OCI-LY7 (cell line): Measurements from ENCODE around the gene PNLIPRP3. TPM values are rescaled to one million over a fixed set of nuclear protein-coding genes. Genes with fewer than 3 reads are reported as not detected.

ENCODE experiments used
- BruUV-seq: library from RNA; stranded (reverse); fragments of 400-500 nt; replicated peaks from 2 replicates; lab custom pipeline; 2021; lab: Mats Ljungman, UMichigan
- CTCF ChIA-PET: fragments of 300-600 bp; sonication (Branson Sonifier 250); formaldehyde crosslinking; loops from one replicate; lab custom pipeline; 2022; ENCODE audit warnings: antibody characterized with exemption; ENCODE audit not compliant: unreplicated experiment; lab: Charles Lee
- POLR2A ChIA-PET: fragments of 300-600 bp; sonication (Branson Sonifier 250); formaldehyde crosslinking; loops from one replicate; lab custom pipeline; 2022; ENCODE audit warnings: antibody characterized with exemption; lab: Charles Lee
- DNase-seq: peaks from one replicate; pipeline ENCODE4 v3.0.0-alpha.2; 2015; ENCODE audit warnings: low spot score
- H2AFZ ChIP-seq: fragments of 200-600 bp; sonication (generic), shearing (Covaris generic); 2 replicates; pipeline ENCODE4 v1.6.1; 2014; ENCODE audit warnings: mild to moderate bottlenecking, antibody characterized with exemption, low read length, moderate library complexity
- H3K27ac ChIP-seq: fragments of 200-600 bp; sonication (generic); 2 replicates; pipeline ENCODE4 v1.5.1; 2014; ENCODE audit warnings: mixed run types, low read depth, mild to moderate bottlenecking, moderate library complexity, low read length, inconsistent platforms; ENCODE audit not compliant: poor library complexity, severe bottlenecking
- H3K36me3 ChIP-seq: fragments of 200-600 bp; sonication (generic); 2 replicates; pipeline ENCODE4 v1.6.1; 2014; ENCODE audit warnings: mild to moderate bottlenecking, antibody characterized with exemption, low read length, moderate library complexity, mixed read lengths; ENCODE audit not compliant: insufficient read depth
- H3K4me1 ChIP-seq: fragments of 200-600 bp; sonication (generic); 2 replicates; pipeline ENCODE4 v1.5.1; 2014; ENCODE audit warnings: mild to moderate bottlenecking, low read length; ENCODE audit not compliant: insufficient read depth, poor library complexity, severe bottlenecking
- H3K4me2 ChIP-seq: fragments of 200-600 bp; sonication (generic); 2 replicates; pipeline ENCODE4 v1.6.1; 2014; ENCODE audit warnings: mild to moderate bottlenecking, low read length
- H3K4me3 ChIP-seq: fragments of 200-600 bp; sonication (generic); 2 replicates; pipeline ENCODE4 v1.5.1; 2014; ENCODE audit warnings: mild to moderate bottlenecking, low read depth, low read length; ENCODE audit not compliant: poor library complexity, severe bottlenecking
- H3K79me2 ChIP-seq: fragments of 200-600 bp; sonication (generic); 2 replicates; pipeline ENCODE4 v1.6.1; 2016; ENCODE audit warnings: low read depth, mild to moderate bottlenecking, low read length, moderate library complexity, mixed read lengths; ENCODE audit not compliant: insufficient read depth
- H3K9me2 ChIP-seq: fragments of 200-600 bp; sonication (generic); 2 replicates; pipeline ENCODE4 v1.6.1; 2016; ENCODE audit warnings: mild to moderate bottlenecking, low read length, mixed read lengths; ENCODE audit not compliant: insufficient read depth
- H3K9me3 ChIP-seq: fragments of 200-600 bp; sonication (generic); 2 replicates; pipeline ENCODE4 v1.6.1; 2014; ENCODE audit warnings: mild to moderate bottlenecking, mixed run types, low read length, mixed read lengths
- H4K20me1 ChIP-seq: fragments of 200-600 bp; sonication (generic); 2 replicates; pipeline ENCODE4 v1.6.1; 2014; ENCODE audit warnings: mild to moderate bottlenecking, antibody characterized with exemption, low read length, moderate library complexity, mixed read lengths; ENCODE audit not compliant: insufficient read depth
- EZH2phosphoT487 ChIP-seq: fragments of 200-600 bp; sonication (generic); IDR thresholded peaks from 2 replicates; pipeline ENCODE4 v1.6.1; 2018; ENCODE audit warnings: low read depth, borderline replicate concordance, mild to moderate bottlenecking, mixed run types, antibody characterized with exemption, low read length, moderate library complexity, mixed read lengths
- intact Hi-C: fragments of 100-400 bp; cut with micrococcal nuclease; formaldehyde crosslinking; loops from one replicate; pipeline ENCODE4 v1.10.0; 2022; ENCODE audit not compliant: unreplicated experiment
- total RNA-seq, 2 experiments: library from RNA; depleted of rRNA in 1 of 2; stranded (reverse); fragments of >200 nt in 1 of 2; shearing (Covaris generic) in 1 of 2; gene quantifications; 2 replicates each; pipeline ENCODE4 v1.2.3, GENCODE V29; 2014 to 2022
- TF ChIP-seq, protein P1 (sequence below): fragments of 200-600 bp; sonication (generic); conservative IDR thresholded peaks from 2 replicates; pipeline ENCODE4 v1.5.1; 2014; ENCODE audit warnings: mild to moderate bottlenecking, antibody characterized with exemption, low read length, moderate library complexity, mixed read lengths

The PNLIPRP3 gene
- total RNA-seq, 2 experiments from 2014 or later = not detected

- Histone ChIP-seq H3K79me2 (no peaks in the 10 kb centered on the region), H3K4me2 (no peak overlapping the region), H3K9me2 (no peaks in the 10 kb centered on the region), H3K9me3 (no peaks in the 10 kb centered on the region), H2AFZ (no peak overlapping the region), H3K4me1 (no peaks in the 10 kb centered on the region), H3K4me3 (no peak overlapping the region), H4K20me1 (no peaks in the 10 kb centered on the region), H3K36me3 (no peaks in the 10 kb centered on the region), H3K27ac (no peak overlapping the region)
- ChIA-PET CTCF (no interaction called here), POLR2A (interaction anchor here (0.7 kb wide), 1 partner anchor 10 kb away, joined by 3 read pairs; no protein-coding TSS in a partner anchor)
- no peak for DNase-seq
- no TSS peak for BruUV-seq
- intact Hi-C loops = no loop called here
- TF ChIP-seq, protein P1, sequence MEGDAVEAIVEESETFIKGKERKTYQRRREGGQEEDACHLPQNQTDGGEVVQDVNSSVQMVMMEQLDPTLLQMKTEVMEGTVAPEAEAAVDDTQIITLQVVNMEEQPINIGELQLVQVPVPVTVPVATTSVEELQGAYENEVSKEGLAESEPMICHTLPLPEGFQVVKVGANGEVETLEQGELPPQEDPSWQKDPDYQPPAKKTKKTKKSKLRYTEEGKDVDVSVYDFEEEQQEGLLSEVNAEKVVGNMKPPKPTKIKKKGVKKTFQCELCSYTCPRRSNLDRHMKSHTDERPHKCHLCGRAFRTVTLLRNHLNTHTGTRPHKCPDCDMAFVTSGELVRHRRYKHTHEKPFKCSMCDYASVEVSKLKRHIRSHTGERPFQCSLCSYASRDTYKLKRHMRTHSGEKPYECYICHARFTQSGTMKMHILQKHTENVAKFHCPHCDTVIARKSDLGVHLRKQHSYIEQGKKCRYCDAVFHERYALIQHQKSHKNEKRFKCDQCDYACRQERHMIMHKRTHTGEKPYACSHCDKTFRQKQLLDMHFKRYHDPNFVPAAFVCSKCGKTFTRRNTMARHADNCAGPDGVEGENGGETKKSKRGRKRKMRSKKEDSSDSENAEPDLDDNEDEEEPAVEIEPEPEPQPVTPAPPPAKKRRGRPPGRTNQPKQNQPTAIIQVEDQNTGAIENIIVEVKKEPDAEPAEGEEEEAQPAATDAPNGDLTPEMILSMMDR = no peak
- no peak for TF ChIP-seq EZH2phosphoT487
These were observed 23.2 kb downstream of the PNLIPRP3 start for GRCh38 chr10:116450861-116451260.

GRCh38 chr10:116451711-116452337 lies 24.2 kb downstream of the PNLIPRP3 start:
- Histone ChIP-seq H3K79me2 (no peaks in the 10 kb centered on the region), H2AFZ (no peak overlapping the region), H3K4me1 (no peaks in the 10 kb centered on the region), H4K20me1 (no peaks in the 10 kb centered on the region), H3K4me3 (no peak overlapping the region), H3K9me2 (no peaks in the 10 kb centered on the region), H3K9me3 (no peaks in the 10 kb centered on the region), H3K36me3 (no peaks in the 10 kb centered on the region), H3K4me2 (no peak overlapping the region), H3K27ac (no peak overlapping the region)
- ChIA-PET CTCF (no interaction called here), POLR2A (interaction anchor here (0.7 kb wide), 2 partner anchors 11 to 51 kb away, joined by 3 read pairs; no protein-coding TSS in a partner anchor)
- intact Hi-C loops = no loop called here
- TF ChIP-seq EZH2phosphoT487 = no peak
- TF ChIP-seq, protein P1 = no peak
- no TSS peak for BruUV-seq
- no peak for DNase-seq

- no peaks in the 10 kb centered on the region for H3K79me2 ChIP-seq
- no peaks in the 10 kb centered on the region for H3K9me2 ChIP-seq
- ChIA-PET POLR2A (interaction anchor here (0.6 to 0.7 kb wide), 2 partner anchors 51 to 607 kb away, joined by 3 to 4 read pairs; no protein-coding TSS in a partner anchor), CTCF (no interaction called here)
- DNase-seq = no peak
- no peaks in the 10 kb centered on the region for H3K4me1 ChIP-seq
- no peak overlapping the region for H2AFZ ChIP-seq
- no peaks in the 10 kb centered on the region for H3K9me3 ChIP-seq
- no peaks in the 10 kb centered on the region for H3K36me3 ChIP-seq
- no TSS peak for BruUV-seq
- intact Hi-C loops = no loop called here
- no peak overlapping the region for H3K4me3 ChIP-seq
- no peak overlapping the region for H3K27ac ChIP-seq
- TF ChIP-seq, protein P1 = no peak
- no peak for TF ChIP-seq EZH2phosphoT487
- no peak overlapping the region for H3K4me2 ChIP-seq
- no peaks in the 10 kb centered on the region for H4K20me1 ChIP-seq
These were observed 24.7 kb downstream of the PNLIPRP3 start for GRCh38 chr10:116452338-116452720.
